HG03066 (cell line): ENCODE data around the gene GRK5.

Experiments used
- ATAC-seq: cut with Tn5 transposase; IDR thresholded peaks from one replicate; pipeline ENCODE4 v1.9.1; 2021; ENCODE audit warnings: low read depth; ENCODE audit not compliant: unreplicated experiment

Gene GRK5

DNA sequence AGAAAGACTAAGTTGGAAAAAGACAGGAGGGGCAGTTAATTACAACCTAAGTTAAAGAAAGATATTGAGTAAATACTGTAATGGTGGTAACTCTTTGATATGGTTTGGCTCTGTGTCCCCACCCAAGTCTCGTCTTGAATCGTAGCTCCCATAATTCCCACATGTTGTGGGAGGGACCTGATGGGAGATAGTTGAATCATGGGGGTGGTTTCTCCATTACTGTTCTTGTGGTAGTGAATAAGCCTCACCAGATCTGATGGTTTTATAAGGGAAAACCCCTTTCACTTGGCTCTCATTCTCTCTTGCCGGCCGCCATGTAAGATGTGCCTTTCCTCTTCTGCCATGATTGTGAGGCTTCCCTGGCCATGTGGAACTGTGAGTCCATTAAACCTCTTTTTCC is 143.8 kb downstream of the GRK5 start:
- no peak for ATAC-seq

DNA sequence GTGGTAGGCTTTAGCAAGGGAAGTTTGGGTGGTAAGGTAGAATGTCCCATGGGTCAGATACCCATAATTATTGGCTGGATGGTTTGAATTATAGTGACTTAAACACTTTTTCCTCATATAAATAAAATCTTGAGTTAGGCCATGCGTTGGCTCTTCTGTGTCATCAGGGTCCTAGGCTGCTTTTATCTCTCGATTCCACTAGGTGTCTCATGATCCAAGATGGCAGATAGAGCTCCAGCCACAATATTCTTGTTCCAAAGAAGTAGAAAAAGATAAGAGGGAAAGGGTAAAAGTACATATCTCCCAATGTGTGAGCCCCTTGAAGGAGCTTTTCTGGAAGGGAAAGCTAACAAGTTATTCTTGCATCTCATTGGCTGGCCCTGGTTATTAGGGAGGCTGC is 144.7 kb downstream of the GRK5 start:
- no peak for ATAC-seq

DNA sequence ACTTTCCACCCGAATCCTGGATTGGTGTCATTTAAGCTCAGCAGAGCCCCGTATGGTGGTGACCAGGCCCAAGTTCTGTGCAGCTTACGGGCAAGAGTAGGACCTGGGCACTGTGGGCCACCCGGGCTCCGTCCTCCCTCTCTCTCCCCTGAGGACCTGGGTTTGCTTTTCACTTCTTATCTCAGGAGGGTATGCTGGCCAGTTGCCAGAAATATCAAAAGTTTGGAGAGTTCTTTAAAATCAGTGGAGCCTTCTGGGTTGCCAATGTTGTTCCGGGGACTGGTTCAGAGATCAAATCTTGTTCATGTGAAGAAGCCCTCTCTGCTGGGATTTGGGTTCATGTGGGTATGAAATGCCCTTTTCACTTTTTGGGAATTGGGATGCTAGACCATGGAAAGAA is 145.4 kb downstream of the GRK5 start:
- no peak for ATAC-seq

DNA sequence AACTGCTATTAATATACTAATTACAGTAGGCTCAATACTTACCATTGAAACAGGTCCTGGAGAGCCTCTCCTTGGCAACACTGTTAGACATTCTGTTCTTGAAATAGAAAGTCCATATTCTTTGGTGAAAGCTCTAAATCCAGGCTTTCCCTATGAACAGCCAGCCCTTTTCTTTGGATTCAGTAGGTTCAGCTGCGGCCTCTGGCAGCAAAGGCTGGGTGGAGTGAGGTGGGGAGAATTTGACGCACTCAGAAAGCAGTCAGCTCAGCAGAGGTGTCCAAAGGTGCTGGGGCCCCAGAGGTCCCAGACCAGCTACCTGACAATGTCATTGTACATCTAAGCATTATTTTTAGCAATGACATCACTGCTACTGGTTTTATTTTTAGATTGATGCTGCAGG is 146.1 kb downstream of the GRK5 start:
- no peak for ATAC-seq

DNA sequence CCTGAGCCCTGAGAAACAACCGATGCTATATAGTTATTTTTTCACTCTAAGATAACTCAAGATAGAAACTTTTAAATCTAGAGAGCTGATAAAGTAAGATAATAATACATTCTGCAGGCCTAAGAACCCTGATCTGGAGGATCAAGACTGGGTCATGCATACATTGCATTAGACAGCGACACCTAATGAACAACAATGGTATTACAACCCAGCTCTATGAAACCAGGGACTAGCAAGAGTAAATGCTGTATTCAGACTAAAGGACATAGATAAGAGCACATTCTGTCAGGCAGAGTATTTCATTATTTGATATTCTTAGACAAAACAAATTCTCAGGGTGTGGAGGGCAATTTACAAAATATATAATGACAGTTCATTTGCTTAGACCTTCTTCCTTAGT is 148.6 kb downstream of the GRK5 start:
- no peak for ATAC-seq

DNA sequence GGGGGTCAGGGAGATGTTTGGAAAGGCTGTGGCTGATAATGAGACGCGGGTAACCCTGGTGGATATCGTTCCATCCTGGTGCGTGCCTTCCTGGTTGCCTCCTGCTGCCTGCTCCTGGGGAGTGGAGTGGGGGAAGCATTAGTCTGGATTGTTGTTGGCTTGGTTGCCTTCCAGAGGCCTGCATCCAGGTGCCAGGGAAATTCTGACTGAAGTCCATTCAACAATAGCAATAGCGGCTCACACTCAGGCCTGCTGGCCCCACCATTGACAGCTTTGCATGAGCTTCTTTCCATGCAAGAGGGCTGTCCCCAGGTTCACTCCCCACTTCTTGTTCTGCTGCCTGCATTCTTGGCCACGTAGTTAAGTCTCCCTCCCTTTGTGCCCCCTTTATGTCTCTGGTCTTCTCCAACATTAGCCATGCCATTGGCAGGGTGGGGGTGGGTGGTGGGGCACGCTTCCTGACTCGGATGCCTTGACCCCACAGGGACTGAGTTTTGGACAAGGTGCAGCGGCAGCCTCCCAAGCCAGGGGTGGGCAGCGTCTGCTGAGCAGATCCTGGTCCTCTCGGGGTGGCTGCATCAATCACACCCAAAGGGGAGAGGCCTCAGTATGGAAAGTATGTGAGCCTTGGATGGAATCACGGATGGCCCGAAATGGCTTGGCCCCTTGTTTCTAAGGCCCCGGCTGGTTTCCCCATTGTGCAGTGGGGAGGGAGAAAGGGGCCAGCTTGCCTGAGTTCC is 150.2 kb downstream of the GRK5 start:
- no peak for ATAC-seq

DNA sequence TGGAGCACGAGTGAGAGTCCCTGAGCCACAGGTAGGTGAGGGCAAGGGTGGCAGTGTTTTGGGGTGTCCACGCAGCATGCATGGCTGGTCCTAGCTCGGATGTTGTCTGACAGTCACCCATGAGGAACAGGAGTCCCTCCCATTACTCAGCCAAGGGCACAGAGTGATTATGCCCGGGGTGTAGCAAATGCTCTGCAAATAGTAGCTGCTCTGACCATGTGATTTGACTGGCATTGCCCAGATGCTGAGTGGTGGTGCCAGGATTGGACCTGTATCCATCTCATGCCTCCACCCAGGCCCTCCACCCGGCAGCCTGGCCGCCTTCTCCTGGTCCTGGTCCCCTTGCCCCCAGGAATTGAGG is 150.8 kb downstream of the GRK5 start:
- ATAC-seq, result no peak

DNA sequence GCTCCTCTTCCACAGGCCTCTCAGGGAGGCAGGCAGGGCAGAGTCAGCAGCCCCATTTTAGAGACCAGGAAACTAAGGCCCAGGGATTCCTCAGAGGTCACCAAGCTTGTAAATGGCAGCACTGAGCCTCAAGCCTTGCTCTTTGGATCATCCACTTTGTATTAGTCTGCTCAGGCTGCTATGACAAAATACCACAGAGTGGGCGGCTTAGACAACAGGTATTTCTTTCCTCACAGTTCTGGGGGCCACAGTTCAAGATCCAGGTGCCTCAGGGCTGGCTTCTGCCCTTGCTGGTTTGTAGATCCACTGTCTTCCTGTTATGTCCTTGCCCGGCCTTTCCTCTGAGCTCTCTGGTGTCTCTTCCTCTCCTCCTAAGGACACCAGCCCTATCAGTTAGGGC is 151.2 kb downstream of the GRK5 start:
- ATAC-seq, result no peak

DNA sequence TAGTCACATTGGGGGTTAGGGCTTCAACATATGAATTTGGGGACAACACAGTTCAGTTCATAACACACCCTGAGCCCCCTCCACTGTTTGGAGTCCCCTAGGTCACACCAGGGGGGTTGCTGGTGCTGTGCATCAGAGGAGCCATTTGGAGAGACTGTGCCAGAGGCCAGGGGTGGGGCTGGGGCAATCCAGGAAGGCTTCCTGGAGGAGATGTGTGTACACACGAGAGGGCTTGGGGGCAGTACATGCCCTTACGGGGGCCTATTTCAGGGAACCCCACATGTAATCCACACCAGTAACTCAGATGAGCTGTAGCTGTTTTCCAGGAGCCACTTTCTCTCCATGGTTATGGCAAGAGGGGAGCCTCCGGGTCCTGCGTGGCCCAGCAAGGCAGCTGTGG is 151.7 kb downstream of the GRK5 start:
- ATAC-seq, result no peak

DNA sequence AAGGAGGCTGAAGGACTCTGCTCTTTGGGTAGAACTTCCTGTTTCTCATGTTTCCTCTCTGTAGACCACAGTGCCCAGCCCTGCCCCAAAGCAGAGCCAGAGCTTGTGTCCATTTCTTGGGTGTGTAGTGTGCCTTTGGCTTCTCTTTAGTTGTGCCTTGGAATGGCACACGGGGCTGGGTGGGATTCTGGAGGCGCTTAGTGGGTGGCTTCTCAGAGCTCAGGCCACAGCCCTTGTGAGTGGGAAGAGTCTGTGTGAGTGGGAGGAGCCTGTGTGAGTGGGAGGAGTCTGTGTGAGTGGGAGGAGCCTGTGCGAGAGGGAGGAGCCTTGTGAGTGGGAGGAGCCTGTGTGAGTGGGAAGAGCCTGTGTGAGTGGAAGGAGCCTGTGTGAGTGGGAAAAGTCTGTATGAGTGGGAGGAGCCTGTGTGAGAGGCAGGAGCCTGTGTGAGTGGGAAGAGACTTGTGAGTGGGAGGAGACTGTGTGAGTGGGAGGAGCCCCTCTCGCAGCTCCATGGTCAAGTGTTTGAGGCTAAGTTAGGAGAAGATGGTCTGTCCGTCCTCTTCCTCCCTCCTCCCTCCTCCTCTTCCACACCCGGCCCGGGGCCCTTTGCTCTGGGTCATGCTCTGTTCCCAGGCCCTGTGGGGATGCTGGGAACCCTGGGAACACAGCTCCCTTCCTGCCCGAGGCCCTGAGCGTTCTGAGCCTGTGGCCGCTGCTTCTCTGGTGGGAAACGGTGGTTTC is 153.0 kb downstream of the GRK5 start:
- ATAC-seq, result no peak

DNA sequence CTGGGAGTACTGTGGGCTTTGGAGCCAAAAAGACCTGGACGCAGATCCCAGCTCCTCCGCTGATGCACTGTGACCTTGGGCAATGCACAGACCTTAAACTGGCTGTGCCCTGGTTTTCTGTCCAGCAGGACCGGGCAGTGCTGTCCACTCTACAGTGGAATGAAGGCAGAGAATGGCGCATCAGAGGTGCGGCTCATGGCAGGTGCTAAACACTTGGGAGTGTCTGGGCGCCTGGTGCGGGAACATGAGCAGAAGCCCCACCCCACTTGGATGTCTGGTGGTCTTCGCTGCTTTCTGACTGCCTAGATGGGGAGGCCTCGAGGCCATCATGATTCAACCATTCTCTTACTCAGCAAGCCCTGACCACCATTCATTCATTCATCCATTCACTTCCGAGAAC is 153.7 kb downstream of the GRK5 start:
- ATAC-seq, result no peak

DNA sequence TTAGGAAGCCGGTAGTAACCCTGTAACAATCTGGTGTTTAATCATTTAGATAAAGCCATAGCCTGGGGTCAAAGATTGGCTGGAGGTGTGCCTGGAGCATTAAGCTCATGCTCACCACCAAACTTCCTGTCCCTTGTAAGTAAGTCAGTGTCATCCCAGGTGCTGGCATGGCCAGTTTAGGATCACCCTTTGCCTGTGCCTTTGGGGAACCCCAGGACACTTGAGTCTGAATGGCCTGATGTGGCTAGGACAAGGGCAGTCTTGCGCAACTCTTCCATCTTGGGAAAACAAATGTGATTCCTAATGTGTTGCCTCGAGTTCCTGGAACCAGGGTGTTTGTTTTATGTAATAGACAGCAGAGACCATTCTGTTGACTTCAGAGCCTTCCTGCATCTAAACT is 154.8 kb downstream of the GRK5 start:
- no peak for ATAC-seq

DNA sequence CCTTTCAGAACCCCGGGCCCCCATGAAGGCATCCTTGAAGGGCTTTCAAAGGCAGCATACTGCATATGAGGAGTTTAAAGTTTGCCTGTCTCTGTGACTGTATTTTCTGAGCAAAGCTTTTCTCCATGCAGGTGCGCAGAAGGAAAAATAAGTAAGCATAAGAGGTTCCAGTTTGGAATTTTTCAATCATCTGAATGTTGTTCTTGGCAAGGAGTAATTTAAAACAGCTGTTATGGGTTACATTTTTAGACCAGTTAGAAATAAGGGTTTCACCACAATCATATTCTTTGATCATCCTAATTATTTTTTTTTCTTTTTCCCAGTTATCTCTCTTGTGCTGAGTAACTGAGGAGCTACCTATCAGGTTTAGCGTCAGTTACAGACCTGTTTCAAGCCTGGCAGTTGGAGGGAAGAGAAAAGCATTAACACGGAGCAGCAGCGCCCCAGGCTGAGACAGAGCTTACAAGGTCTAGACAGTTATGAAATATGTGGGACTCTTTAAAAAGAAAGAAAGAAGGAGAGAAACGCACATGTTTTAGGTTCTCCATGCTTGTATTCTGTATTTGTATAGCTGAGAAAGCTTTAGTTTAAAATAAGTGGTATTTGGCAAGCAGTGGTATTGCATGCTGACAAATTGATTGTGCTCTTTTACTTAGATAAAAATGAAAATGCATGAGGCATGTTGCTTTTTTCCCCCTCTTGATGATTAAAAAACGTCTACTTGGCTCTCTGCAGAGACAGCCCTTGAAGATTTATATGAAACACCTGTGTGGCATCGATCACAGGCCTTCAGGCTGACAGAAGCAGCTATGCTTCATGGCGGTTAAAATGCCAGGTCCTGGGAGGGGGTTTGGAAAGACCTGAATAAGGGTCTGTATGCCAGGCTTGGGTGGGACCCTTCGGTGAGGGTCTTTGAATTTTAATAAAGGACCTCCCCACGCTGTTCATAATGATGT is 157.6 kb downstream of the GRK5 start:
- no peak for ATAC-seq

DNA sequence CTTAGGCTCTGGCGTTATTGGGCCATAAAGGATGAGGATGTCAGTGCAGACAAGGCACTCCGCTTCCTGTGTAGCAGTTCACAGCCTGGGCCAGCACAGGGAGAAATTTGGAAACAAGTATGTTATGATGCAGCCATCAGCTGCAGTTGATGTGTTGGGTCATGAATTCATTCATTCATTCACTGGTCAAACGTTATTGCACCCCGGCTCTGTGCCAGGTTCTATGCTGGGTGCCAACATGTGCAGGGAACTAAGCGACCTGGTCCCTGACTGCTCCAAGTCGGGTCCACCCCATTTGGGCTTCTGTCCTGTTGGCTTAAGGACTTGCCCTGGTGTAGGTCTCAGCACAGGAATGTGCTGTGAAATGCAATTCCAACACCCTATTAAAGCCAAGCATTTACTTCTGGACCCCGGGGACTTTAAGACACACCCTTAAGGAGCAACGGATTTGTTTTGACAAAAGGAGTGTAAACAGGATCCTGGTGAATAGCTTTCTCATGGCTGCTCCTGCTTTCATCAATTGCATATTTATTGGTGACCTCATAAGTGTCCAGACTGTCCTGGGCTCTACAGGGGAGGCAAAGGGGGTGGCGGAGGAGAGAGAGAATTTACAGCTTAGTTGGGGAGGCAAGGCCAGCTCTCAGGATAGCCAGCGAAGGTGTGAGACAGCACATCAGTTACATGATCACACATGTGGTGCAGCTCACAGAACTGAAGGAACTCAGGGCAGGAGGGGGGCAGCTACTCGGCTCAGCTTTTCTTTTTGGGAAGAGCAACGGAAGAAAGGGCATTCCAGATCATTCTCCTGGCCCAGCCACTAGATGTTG is 158.6 kb downstream of the GRK5 start:
- no peak for ATAC-seq

DNA sequence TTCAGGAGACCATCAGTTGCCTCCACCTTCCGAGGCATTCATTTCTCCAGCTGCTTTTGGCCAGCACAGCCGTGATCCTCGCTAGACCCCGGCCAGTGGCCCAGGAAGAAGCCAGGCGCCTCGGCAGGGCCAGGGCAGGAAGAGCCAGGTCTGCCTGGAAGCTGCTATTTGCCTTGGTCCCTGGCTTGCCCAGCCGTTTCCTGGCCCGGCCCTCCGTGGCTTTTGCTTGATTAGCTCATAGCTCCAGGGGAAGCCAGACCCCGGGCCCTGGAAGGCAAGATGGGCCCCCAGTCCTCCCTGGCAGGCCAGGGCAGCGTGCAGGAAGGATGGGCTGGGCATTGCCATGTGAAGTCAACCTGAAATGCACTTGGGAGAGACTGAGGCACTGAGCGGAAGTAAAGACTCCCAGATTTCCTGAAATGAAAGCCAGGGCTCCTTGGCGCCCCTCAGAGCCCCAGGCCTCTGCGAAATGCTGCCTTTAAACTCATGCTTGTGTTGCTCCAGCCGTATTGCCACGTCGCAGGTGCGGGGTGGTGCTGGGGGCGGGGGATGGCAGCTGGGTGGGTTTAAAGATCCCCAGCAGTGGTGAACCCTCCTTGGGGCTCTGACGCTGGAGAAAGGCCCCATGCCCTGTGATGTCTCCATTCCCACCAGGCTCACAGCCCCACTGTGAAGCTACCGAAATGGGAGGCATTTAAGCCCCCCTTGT is 160.6 kb downstream of the GRK5 start:
- ATAC-seq, result no peak

DNA sequence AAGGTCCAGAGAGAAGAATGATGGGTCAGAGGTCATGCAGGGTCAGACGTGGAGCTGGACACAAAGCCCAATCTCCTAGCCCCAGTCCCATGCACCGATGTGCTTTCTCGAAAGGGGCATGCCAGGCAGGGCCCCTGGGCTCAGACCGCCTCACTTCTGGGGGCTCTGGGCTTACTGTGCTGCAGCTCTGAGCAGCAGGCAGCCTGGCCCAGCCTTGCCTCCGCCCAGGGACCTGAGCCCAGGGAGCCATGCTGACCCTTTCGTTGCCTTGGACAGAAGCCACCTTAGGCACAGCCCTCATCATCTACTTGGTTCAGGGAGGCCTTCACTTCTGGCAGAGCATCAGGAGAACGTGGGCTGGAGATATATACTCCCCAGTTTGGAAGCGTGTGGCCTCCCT is 161.2 kb downstream of the GRK5 start:
- no peak for ATAC-seq

DNA sequence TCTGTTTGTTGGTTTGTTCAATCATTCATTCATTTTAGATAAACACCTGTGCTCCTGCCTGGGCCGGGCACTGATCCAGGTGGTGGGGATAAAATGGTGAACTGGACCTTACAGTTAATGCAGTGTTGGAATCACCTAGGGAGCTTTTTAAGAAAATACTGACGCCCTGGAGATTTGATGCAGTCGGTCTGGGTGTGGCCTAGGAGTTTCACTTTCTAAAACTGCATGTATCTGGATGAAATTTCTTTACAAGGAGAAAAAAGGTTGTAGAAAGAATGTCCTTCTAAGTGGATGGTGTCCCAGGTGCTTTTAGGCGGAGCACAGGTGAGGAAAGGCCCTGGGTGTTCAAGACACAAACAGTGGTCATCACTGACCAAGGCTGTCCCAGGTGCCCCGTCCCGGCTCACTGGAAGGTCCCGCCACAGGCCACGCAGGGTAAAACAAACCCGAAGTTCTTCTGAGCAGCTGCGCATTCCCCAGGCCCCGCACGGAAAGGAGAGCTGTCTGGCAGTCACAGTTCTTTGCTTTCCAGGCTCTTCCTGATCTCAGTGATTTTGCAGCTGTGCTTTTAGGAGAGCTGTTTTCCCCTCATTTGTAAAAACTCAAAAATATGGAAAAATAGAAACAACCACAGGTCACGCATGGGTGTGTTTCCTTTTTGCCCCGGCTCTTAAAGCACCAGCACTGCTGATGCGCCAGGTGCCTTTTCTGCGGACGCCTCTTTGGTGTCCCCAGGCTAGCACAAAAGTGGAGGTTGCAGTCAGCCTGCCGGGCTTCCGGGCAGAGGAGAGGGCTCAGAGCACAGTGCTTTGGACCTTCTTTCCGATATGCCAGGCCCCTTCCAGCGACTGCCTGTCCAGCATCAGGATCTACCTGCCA is 161.9 kb downstream of the GRK5 start:
- ATAC-seq, result peak; percentile 76

DNA sequence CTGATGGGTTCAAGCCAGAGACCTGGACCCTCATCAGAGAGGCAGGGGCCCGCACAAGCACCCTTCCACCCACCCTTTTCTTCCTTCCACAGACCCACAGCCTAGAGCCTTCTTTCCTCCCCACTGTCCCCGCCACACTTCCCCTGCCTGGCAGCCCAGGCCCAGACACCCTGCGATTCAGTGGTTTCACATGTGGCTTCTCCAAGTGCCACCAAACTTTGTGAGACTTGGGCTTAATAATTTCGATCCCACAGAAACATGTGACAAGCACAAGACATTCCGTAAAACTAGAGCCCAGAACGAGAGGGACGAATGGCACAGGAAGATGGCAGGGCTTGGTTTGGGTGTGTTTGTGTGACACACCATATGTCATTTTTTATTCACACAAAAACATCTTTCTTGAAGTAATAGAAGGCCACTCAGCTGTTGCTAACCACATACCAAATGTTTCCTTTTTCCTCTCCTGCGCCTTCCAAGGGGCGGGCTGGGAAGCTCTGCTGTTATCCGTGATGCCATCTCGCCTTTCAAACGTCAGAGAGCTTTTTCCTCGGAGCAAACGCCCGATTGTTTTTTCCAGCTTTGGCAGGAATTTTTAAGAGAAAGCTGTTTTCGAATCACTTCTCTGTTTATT is 162.9 kb downstream of the GRK5 start:
- no peak for ATAC-seq
